ENCODE results near the gene ADAMTSL2. TPM values are rescaled to one million over a fixed set of nuclear protein-coding genes. Genes with fewer than 3 reads are reported as not detected.
A peak's percentile ranks its signal among the peaks of the same experiment; 100 is the strongest.

ADAMTSL2 gene
- total and polyA plus RNA-seq, 4 donors: 1.8 to 18.2 (median 7.7) TPM

DNA sequence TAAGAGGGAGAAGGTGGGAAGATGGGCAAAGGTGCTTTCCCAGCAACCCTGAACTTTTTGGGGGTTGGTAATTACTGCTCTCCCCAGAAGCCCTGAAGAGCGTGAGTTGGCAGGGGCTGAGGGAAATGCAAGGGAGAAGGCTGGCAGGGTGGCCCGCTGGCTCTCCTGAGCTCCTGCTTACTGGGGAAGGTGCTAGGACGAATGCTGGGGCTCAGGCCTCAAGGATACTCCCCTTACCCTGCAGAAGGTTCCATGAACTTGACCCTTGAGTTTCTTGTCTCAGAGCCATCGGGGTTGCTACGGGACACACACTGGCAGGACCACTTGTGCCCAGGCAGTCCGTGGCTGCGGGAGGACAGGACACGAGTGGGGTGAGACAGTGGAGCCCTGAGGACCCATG, 73.5 kb downstream of the ADAMTSL2 start (continued):
- TF ChIP-seq, protein P1, sequence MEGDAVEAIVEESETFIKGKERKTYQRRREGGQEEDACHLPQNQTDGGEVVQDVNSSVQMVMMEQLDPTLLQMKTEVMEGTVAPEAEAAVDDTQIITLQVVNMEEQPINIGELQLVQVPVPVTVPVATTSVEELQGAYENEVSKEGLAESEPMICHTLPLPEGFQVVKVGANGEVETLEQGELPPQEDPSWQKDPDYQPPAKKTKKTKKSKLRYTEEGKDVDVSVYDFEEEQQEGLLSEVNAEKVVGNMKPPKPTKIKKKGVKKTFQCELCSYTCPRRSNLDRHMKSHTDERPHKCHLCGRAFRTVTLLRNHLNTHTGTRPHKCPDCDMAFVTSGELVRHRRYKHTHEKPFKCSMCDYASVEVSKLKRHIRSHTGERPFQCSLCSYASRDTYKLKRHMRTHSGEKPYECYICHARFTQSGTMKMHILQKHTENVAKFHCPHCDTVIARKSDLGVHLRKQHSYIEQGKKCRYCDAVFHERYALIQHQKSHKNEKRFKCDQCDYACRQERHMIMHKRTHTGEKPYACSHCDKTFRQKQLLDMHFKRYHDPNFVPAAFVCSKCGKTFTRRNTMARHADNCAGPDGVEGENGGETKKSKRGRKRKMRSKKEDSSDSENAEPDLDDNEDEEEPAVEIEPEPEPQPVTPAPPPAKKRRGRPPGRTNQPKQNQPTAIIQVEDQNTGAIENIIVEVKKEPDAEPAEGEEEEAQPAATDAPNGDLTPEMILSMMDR (IDR thresholded peaks at IDR 0.05; ENCODE audit: low read depth, low read length, missing input control): no peak
- TF ChIP-seq FOXA1 (IDR thresholded peaks at IDR 0.05): no peak

DNA sequence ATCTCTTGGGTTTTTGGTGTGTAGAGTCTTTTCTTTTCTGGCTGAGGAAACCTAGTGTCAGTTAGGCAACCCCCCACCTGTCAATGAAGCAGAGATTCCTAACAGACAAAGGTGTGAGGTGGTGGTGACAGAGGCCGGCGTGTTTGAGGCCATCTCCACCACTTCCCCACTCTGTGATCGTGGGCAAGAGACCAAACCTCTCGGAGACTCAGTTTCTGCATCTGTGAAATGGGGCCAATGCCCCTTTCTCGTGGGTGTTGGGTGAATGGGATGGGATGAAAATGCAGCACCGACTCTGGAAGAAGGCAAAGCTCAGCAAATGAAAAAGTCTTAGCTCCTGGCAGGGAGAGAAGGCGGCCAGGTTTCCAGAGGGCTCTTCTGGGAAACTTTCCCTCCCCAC, 73.9 kb downstream of the ADAMTSL2 start:
- Histone ChIP-seq H3K36me3 (ENCODE audit: control insufficient read depth in 4 of 4, insufficient read depth in 3 of 4, low read depth in 1 of 4, low read length in 3 of 4) (no peaks in the 10 kb centered on the region), H3K27me3 (ENCODE audit: control insufficient read depth in 4 of 4, insufficient read depth in 4 of 4, low read length in 3 of 4) (peaks cover 0 to 2% (median 0%) of the 10 kb centered on the region in 4 donors), H3K4me1 (ENCODE audit: control insufficient read depth in 4 of 4, insufficient read depth in 4 of 4, low read length in 3 of 4) (peaks cover 0 to 2% (median 0%) of the 10 kb centered on the region in 4 donors), H3K27ac (ENCODE audit: low read depth in 1 of 2, low read length in 2 of 2) (peak overlapping the region in 1 of 2 donors; percentile 23), H3K9me3 (ENCODE audit: control insufficient read depth in 4 of 4, low read length in 3 of 4) (no peaks in the 10 kb centered on the region), H3K9ac (ENCODE audit: low read depth in 1 of 2, low read length in 2 of 2) (no peak overlapping the region), H3K4me3 (ENCODE audit: low read depth in 1 of 3, low read length in 3 of 3) (no peak overlapping the region)
- WGBS: 76% methylated on average over 7 of the region's 7 CpGs
- no peak for DNase-seq (ENCODE audit: low spot score)
- TF ChIP-seq SP1 (IDR thresholded peaks at IDR 0.05) (no peak), YY1 (IDR thresholded peaks at IDR 0.05) (no peak), JUND (IDR thresholded peaks at IDR 0.05) (no peak), NR2F2 (IDR thresholded peaks at IDR 0.05) (no peak), RAD21 (IDR thresholded peaks at IDR 0.05) (no peak), RXRA (IDR thresholded peaks at IDR 0.05) (no peak), EGR1 (IDR thresholded peaks at IDR 0.05; ENCODE audit: low read depth in 2 of 2) (no peak), HNF4G (IDR thresholded peaks at IDR 0.05) (no peak)
- TF ChIP-seq, protein P1 (IDR thresholded peaks at IDR 0.05; ENCODE audit: low read depth, low read length, missing input control): no peak
- TF ChIP-seq, protein P2, sequence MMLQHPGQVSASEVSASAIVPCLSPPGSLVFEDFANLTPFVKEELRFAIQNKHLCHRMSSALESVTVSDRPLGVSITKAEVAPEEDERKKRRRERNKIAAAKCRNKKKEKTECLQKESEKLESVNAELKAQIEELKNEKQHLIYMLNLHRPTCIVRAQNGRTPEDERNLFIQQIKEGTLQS (IDR thresholded peaks at IDR 0.05): no peak
- TF ChIP-seq, protein P3, sequence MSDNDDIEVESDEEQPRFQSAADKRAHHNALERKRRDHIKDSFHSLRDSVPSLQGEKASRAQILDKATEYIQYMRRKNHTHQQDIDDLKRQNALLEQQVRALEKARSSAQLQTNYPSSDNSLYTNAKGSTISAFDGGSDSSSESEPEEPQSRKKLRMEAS (IDR thresholded peaks at IDR 0.05): no peak

DNA sequence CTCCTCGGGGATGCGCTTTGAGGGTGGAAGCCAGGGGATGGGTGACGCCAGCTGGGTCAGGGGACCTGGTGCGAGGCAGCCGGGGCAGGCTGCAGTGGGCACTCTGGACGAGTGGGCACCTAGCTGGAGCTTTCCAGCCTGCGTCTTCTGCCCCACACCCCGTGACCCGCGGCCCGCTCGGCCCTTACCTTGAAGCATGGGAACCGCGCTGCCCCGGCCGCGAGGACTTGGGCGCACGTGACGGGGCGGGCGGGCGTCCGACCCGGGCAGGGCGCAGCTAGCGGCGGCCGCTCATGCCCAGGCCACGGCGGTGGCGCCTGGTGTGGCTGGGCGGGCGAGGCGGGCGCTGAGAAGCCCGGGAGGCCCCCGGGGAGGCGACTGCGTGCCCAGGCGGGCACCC, 74.4 kb downstream of the ADAMTSL2 start:
- Histone ChIP-seq H3K4me1 (ENCODE audit: control insufficient read depth in 4 of 4, insufficient read depth in 4 of 4, low read length in 3 of 4) (peaks cover 0 to 2% (median 0%) of the 10 kb centered on the region in 4 donors), H3K9me3 (ENCODE audit: control insufficient read depth in 4 of 4, low read length in 3 of 4) (no peaks in the 10 kb centered on the region), H3K9ac (ENCODE audit: low read depth in 1 of 2, low read length in 2 of 2) (no peak overlapping the region), H3K27me3 (ENCODE audit: control insufficient read depth in 4 of 4, insufficient read depth in 4 of 4, low read length in 3 of 4) (peaks cover 0 to 2% (median under 1%) of the 10 kb centered on the region in 4 donors), H3K4me3 (ENCODE audit: low read depth in 1 of 3, low read length in 3 of 3) (peak overlapping the region in 1 of 3 donors; percentile 19), H3K36me3 (ENCODE audit: control insufficient read depth in 4 of 4, insufficient read depth in 3 of 4, low read depth in 1 of 4, low read length in 3 of 4) (no peaks in the 10 kb centered on the region), H3K27ac (ENCODE audit: low read depth in 1 of 2, low read length in 2 of 2) (peak overlapping the region in 1 of 2 donors; percentile 23)
- TF ChIP-seq, protein P2 (IDR thresholded peaks at IDR 0.05): no peak
- TF ChIP-seq, protein P3 (IDR thresholded peaks at IDR 0.05): no peak
- TF ChIP-seq RXRA (IDR thresholded peaks at IDR 0.05) (no peak), JUND (IDR thresholded peaks at IDR 0.05) (no peak), GABPA (IDR thresholded peaks at IDR 0.05 in 1 of 2, conservative IDR thresholded peaks at IDR 0.05 in 1 of 2) (no peak)
- TF ChIP-seq, protein P4, sequence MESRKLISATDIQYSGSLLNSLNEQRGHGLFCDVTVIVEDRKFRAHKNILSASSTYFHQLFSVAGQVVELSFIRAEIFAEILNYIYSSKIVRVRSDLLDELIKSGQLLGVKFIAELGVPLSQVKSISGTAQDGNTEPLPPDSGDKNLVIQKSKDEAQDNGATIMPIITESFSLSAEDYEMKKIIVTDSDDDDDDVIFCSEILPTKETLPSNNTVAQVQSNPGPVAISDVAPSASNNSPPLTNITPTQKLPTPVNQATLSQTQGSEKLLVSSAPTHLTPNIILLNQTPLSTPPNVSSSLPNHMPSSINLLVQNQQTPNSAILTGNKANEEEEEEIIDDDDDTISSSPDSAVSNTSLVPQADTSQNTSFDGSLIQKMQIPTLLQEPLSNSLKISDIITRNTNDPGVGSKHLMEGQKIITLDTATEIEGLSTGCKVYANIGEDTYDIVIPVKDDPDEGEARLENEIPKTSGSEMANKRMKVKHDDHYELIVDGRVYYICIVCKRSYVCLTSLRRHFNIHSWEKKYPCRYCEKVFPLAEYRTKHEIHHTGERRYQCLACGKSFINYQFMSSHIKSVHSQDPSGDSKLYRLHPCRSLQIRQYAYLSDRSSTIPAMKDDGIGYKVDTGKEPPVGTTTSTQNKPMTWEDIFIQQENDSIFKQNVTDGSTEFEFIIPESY (IDR thresholded peaks at IDR 0.05): no peak
- 16% methylated on average over 41 of the region's 41 CpGs for WGBS
- no peak for DNase-seq (ENCODE audit: low spot score)
